Islet precursor cell (in vitro differentiated cells): ENCODE data around the gene PTPRM.

ENCODE experiments used
- DNase-seq: peaks from one replicate; pipeline ENCODE4 v3.0.0-alpha.2; 2018

PTPRM gene

DNA sequence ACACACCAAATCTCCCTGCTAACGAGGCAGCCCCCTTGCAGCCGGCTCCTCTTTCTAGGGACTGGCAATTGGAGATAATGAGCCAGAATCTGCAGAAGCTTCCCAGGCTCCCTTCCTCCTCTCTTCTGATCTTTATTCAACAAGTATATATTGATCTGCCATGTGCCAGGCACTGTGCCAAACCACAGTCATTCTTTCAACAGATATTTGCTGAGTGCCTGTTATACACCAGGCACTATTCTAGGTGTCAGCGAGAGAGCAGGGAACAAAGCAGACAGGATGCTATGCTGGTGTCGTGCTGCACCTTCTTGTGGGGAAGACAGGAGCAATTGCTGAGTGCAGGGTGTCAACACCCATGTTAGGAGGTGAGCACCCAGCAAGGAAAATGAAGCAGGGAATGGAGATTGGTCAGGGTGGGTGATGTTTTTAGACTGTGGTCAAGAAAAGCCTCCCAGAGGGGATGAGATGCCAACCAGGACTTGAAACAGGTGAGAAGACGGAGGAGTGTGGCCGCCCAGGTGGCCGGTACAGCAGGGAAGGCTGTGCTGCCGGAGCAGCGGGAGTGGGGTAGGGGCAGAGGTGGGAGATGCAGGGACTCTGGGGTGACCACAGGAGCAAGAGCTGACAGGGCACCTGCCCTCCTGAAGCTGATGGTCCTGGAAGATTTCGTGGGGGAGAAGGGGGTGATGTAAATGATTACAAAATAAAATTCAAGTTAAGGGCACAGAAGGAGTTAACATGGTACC lies 734.5 kb downstream of the PTPRM start:
- no peak for DNase-seq

DNA sequence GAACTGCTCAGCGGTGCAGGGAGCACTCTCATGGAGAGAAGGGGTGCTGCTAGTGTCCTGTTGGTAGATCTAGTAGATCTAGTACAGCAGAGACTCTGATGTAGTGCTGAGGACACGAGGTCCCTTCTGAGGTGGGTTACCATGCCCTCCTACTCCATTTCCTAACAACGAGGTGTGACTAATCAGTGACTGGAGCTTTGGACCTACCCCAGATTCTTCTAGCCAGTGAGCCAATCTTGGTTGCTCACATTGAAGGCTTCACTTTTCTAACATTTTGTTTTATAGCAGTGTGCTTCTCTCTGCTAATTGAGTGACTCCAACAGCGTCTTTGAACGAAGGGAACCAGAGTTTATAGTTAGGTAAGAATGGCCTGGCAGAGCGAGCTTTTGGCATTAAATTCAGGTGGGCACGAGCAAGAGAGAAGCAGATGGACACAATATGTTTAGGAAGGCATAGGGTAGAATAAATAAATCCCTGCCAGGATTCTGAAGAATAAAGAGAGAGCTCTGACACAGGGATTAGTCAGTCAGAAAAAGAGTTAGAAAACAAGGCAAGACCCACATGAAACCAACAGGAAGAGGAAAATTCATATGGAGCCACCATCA lies 736.1 kb downstream of the PTPRM start:
- no peak for DNase-seq

DNA sequence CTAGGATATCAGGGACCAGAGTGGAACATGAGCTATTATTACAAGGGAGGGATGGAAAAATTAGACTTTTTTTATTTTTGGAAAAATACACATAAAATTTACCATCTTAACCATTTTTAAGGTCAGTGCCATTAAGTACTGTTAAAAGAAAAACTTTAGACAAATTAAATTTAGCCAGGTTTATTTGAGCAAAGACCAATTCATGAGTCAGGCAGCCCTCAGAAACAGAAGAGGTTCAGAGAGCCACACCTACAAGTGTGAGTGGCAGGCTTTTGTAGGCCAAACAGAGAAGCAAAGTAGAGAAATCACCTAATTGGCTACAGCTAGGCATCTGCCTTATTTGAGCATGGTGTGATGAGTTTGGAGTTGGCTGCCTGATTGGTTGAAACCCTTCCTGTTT lies 740.8 kb downstream of the PTPRM start:
- no peak for DNase-seq

DNA sequence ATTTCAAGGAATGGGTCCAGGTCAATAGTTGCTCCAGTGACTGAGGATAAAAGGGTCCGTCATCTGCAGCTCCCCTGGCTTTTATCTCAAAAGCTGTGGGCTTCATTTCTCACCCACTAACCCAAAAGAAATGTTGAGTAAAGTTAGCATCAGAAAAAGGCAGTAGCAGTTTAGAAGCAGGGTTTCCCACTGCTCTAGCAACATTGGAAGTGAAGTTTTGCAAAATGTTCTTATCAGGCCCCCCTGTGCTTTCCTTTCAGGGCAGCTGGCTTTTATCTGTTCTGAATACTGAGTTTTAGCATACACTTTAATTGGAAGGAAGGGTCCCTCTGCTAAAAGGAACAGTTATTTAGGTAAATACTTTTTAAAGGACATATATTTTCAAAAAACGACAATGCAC lies 745.9 kb downstream of the PTPRM start:
- no peak for DNase-seq

DNA sequence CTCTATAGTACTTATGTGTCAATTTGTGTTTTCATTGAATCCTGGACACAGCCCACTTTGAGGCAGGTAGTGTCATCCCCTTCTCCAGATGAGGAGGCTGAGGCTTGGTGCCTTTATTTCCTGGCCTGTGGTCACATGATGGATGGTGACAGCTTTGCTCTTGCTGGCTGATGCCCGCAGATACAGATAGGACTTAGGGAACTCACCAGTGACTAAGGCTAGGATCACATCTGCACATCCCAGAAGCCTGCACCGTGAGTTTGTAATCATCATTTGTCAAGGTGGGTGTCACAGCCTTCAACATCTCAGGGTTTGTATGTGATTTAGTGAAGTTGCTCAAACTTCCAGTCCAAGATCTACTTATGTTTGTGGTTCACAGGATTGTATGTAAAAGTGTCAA lies 747.0 kb downstream of the PTPRM start:
- no peak for DNase-seq

DNA sequence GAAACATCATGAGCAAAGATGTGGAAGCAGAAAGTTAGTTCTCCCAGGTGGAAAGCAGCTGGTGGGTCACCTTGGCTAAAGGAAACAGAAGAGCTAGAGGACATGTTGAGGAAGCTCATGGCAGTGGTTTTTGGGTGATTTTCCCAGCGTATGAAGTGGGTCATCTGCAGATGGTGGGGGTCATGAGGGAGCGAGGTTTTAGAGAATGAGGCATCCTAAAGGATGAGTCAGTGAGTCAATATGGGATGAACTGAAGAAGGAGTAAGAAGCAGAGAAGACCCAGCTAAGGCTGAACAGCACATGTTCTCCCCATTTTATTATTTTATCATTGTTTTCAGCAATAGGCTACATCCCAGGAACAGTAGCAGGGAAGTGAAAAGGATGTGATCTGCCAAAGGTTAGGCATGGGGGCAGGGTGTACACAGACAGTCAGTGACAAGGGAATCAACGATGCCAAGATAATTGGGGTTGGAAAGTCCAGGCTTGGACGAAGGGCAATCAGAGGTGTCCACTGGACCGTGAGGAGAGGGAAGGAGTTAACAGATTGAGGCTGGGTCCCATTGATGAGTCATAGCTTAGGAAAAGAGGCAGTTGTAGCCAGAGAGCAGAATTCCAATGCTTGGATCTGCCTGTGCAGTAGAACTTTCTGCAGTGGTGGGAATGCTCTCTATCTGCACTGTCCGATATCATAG lies 752.8 kb downstream of the PTPRM start:
- no peak for DNase-seq

DNA sequence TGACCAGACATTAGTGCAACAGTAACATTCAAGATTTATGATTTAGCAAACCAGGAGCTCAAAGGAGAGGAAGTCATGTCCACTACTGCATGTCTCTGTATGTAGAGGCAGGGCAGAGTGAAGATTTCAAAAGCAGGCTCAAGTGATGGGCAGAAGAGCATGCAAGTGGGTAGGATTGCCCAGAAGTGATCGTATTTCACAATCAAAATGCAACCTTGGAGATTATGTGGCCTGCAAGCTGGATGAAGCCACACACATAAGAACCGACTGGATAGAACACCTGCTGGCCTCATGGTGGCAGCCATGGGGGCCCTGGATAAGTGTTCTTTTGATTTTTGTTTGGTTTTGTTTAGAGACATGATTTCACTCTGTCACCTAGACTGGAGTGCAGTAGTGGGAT lies 755.4 kb downstream of the PTPRM start:
- DNase-seq: no peak

DNA sequence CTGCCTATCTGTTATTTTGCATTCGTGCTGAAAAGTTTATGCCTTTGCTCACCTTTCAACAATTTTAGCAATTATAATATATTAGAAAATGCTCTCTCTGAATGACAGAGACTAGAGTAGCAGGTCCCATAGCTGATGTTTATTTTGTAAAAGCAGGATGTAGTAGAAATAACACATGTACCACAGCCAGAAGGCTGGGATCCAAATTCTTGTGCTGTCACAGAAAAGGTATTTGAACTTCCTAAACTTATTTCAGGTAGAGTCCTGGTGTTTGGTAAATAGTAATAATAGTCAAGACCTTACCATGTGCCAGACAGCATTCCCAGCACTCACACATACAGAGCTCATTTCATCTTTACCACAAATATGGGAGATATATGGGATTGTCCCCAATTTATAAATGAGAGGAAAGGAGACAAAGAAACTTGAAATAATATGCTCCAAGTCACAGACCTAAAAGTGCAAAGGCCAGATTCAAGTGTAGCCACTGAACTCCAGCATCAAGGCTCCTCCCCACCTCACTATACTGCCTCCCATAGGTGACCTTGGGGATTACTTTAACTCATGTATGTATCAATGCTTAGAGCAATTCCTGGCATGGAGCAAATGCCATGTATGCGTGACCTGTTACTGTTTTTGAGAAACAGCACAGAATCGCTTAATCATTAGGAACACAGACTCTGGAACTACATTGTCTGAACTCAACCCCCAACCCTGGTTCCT lies 757.4 kb downstream of the PTPRM start:
- DNase-seq: no peak

DNA sequence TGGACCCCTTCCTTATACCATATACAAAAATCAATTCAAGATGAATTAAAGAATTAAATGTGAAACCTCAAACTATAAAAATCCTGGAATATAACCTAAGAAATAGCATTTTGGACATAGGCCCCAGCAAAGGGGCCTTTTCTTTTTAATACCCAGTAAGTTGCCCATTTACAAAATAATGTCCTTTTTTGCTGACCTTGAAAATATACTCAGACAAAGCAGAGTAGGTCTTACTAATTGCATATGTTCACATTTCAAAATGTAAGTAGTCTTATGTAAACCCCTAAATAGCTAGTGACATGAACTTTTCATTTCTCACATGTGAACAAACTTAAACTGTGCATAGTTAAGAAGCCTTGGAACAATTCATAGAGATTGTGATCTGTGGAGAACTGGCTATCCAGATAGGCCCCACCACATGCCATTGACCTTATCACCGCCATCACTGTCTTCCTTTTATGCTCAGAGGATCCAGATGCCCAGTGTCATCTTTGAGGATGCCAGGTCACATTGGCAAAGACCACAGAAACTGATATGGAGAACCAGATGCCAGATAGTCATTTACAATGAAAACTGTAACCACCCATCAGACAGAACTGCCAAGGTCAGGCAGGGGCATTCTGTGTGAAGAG lies 759.8 kb downstream of the PTPRM start:
- no peak for DNase-seq

DNA sequence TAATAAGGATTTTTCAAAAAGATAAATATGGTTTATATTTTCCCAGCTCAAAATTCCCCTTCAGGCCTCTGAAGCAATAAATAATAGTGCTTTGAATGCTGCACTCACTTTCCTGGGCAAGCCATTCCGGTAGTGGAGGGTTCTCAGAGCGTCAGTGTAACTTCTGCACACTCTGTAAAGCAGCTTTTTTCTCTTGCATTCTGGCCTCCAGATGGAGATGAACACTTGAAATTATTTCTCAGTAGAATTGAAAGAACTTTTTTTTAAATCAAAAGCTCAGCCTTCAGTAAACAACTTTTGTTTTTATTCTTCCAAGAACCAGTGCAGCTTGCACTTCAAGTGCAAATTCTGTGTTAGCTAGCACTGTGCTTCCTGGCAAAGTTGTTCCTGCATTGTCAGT lies 761.0 kb downstream of the PTPRM start:
- DNase-seq: no peak

DNA sequence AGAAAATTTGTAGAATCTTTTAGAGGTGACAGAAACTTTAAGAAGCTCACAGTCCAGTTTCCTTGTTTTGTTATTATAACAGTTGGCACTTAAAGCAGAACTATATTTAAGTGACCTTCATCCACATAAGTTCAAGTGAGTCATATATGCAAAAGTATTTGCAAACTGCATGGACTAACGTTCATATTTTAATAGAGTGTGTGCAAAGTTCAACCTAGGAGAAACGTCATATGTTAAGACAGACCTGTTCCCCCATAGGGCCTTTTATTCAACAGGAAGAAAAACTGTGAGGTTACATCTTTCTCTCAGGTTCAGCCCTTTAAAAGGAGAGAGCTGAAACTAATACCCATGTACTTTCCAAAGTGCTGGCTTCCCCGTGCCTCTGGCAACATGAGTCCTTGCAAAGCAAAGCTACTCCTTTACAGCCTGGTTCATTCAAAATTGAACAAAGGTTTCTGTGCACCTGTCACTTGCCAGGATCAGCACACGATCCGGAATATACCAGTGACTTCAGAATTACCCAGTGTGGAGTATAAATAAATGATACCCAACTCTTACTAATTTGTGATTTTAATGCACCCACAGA lies 762.2 kb downstream of the PTPRM start:
- DNase-seq: no peak

DNA sequence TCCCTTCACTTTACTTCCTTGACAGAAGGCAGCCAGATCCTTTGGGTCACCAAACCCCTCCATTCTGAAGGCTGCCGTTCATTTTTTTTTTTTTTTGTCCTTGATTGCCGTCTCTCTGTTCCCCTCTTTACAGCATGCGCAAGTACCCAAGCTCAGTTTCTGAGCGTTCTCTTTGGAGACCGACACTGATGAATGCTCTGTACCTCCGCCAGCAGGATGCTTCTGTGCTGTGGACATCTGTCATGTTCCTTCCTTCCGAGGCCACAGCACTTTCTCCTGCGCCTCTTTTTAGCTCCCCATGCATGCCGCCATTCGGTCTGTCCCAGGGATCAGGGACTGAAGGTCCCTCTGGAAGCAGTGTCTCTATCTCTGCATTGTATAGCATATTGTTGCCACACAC lies 763.5 kb downstream of the PTPRM start:
- no peak for DNase-seq

DNA sequence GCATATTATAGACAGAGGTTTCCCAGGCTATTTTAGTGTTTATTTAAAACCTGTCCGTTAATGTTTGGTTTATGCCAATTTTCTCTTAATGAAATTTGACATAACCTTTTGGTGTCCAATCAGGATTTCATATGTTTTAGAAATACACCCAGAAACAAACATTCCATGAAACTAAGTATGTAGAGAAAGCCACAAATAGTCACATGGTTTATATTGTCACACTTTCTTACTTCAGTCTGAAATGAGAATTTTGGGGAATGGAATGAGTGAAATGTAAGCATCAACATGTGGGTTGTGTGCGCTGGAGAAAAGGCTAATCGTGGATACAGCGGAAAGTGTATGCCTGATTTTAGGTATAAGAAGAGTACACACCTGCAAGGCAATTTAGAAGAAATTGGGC lies 765.2 kb downstream of the PTPRM start:
- DNase-seq: no peak

DNA sequence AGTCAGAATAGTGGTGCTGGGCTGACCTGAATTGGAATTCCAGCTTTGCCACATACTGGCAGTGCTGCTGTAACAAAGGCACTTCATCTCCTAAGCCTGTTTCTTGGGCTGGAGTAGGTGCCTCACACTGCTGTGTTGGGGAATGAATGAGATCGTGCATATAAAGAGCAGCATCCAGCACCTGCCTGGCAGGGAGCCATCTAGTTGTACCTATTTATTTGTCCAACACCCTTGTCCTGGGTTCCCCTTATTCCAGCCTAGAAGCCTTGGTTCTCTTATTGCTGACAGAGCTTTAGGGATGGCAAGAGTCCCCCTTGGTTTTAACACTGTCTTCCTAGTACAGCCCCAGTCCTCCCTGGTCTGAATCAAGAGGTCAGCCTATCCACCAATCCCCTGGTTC lies 766.8 kb downstream of the PTPRM start:
- no peak for DNase-seq

DNA sequence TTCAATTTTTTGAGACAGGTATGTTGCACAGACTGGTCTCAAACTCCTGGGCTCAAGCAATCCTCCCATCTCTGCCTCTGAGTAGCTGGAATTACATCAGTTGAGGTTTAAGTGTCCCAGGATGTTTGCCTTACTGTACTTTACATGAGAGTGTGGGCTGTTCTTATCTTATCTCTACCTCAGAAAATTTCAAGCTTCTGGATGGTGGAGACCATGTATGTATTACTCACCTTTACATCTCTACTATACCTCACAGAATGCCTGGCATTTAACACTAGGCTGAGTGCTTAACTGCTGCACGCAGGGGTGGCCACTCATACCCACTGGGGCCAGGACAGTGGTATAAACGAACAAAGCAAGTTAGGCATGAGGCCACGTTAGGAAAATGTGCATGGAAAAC lies 770.1 kb downstream of the PTPRM start:
- DNase-seq: no peak

DNA sequence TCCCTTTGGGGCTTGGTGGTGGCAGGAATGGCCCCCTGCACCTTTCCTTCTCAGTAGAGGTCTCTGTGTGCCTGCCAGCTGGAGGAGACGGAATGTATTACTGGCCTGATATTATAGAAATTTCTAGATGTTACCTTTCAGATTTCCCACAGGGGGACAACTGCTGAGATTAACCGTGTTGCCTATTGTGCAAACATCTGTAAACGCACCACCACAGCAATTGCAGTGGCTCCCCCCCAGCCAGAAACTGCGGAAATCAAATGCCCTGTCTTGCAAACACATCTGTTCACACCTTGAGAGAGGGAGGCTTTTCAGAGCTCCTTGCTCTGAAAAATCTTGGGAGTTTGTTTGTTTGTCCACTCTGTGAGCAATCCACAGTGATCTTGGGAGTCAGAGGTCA lies 772.1 kb downstream of the PTPRM start:
- no peak for DNase-seq

DNA sequence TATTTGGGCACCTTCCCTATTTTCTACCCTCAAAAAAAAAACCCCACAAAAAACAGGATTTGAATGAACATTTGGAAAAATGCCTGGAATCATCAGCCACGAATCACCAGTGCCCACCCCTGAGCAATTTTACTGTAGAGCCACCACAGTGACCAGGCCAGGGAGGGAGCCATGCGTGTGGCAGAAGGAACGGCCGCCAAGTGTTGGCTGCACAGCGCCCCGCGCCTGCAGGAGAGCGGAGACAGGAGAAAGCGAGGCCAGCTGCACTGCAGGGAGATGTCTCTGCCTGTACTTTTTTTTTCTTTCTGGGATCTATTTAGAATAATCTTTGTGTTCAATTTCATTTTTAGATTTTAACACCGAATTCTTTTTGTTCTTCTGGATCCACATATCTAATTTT lies 772.8 kb downstream of the PTPRM start:
- no peak for DNase-seq

DNA sequence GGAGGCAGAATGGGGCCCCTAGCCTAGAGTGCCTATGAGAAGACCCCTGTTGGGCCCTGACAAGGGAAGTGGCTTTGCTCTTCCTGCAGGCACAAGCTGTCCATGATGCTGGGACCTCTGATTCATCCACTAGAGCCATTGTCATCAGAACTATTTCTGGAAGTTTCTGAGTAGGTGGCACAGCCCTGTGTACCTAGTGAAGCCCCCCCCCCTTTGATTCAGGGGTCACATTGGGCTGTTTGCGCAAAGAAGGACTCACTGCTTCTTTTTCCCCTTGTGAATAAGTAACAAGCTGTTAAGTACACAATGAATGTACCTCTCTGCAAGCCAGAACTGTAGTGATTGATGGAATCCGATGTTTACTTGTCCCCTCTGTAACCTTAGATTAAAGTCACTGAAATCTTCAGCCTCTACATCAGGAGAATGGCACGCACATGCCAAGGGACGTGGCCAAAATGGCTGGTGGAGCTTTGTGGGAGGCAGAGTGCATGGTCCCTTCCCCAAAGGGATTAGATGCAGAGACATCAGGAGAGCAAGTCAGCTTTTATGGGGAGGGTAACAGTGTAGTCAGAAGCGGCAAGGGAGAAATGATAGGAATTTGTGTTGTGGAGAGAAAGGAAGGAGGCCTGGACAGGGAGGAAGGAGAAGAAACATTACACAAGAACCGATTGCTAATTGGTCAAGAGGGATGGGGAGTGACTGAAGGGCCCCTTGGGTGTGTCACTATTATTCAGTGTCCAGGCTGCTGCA lies 774.5 kb downstream of the PTPRM start:
- peak; percentile 67 for DNase-seq

DNA sequence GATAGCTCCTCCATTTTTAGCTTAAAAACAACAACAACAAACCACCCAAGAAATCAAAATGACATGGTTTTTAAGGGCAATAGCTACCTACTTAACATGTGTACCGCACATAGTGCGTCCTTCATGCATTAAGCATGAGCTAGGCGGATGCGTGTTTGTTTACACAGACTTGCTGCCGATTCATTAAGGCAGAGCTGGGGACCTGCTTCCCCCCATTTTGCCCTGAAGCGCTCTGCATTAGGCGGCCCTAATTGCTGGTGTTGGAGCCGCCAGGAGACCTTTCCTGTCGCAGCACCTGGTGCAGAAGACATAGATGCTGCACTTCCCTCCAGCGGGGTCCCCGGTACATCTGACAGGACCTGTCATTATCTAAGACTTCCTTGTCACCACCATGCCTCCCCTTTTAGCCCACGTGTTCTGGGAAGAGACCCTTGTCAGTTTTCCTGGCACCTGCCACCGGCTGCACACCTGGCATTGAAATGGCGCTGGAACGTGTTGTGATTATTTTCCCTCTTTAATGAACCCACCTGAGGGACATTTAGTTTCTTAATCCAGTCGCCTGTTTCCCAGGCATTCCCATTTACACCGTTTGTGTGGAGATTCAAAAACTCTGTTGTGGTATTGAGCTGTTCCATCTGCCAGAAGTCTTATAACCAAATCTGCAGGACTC lies 781.1 kb downstream of the PTPRM start:
- no peak for DNase-seq

DNA sequence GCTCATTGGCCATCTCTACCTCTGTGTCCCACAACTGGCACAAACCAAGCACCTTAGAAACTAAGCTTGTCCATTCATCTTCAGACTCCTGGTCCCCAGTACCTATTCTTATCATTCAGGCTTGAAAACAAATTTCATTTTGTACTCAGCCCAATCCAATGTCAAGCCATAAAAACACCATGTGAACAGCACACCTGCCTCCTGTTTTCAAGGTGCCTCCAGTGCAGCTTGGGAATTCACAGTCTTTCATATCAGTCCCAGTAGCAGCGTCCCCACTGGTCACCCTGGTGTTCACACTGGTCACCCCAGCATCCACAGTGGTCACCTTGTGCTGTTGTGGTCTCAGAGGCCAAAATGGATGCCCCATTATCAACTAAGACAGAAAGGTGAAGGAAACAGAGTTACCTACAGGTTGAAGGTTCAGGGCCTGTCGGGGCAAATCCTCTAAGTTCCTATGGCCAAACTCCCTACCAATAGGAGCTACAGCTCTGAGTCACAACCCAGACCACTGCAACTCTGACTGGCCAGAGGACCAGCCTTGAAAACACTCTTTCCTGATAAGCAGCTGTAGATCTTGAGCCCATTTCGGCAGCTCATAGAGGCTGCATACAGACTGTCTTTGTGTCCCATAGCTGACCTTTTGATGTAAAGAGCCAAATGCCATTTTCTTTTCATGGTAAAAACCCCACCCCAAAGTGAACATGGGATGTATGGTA lies 782.6 kb downstream of the PTPRM start:
- peak; percentile 12 for DNase-seq

DNA sequence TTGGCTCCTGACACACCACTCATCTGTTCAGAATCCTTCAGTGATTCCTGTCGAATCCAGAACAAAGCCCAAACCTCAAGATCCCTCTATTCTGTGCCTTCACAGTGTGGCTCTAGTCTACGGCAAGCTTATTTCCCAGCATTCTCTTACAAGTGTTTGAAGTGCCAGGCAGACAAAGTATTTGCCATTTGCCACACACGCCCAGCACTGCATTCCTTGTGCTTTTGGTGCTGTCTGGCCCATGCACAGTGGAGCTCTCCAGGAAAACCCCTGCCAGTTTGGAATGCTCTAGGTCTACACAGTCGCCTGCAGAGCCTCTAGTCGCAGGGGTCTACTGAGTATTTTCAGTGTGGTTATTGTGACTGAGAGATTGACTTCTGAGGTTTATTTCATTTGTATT lies 783.5 kb downstream of the PTPRM start:
- peak; percentile 29 for DNase-seq
